ENCODE measurements around the gene NPHP4.

Gene NPHP4

DNA sequence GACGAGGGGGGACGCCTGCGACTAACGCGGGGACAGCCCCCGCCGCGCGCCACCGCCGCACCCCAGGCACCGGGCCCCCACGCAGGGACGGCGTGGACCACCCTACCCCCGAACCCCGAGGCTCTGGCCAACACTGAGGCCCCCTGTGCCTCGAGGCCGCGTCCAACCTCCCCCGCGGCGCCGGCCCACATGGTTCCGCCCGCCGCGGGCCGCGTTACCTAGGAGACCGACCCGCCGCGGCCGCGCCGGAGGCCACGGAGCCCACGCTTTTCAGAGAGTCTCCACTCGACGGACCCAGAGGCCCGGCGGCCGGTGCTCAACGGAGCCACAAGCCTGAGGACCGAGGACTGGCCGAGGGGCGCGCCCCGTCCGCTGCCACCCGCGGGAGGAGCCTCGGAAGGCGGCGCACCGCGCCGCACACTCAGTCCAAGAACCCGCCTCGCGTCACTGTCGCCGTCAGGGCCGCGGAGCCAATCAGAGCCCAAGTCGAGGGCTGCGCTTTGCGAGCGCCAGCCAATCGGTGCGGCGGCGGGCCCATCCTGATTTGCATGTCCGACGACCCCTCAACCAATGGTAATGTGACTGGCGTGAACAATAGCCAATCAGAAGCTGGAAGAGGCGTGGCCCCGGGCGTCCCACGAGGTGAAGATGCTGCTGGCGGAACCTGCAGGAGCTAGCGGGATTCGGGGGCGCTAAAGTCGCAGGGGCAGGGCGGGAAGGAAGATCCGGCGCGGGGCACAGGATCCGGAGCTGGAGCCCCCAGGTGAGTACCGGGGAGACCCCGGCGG is at the start of gene NPHP4:
Gene NPHP4 (minus strand): TSS at position 400 of the 788 bp plus-strand sequence. CDS start 6,136 bp downstream, outside the sequence.
- peak; percentile 97 to 99 (median 99) for DNase-seq (ENCODE audit: low read depth in 3 of 3)

DNA sequence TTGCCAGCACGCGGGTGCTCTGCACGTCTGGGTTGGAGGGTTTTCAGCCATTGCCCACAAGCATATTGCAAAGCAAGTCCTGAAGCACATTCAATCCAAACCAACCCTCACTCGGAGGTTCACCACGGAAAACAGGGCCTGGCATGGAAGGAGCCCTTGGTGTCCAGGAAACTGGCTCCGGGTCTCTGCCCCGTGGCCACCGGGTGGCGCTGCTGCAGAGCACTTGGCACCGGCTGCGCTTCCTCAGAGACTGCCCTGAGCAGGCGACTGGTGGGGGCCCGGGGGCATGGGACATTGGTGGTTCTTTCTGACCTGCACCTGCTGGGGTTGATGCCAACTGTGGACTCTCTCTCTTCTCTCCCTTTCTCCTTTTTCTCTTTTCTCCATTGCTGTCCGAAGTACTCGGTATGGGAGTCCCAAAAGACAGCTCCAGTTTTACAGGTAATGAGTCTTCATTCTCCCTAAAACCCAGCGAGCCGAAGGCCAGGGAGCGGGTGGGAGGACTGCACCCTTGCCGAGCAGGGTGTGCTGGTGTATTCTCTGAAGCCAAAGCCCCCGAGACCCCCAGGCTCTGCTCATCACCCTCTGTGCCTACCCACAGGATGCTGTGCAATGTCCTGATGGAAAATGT is 49.3 kb upstream of the NPHP4 start:
- DNase-seq (ENCODE audit: low read depth in 3 of 3): no peak

DNA sequence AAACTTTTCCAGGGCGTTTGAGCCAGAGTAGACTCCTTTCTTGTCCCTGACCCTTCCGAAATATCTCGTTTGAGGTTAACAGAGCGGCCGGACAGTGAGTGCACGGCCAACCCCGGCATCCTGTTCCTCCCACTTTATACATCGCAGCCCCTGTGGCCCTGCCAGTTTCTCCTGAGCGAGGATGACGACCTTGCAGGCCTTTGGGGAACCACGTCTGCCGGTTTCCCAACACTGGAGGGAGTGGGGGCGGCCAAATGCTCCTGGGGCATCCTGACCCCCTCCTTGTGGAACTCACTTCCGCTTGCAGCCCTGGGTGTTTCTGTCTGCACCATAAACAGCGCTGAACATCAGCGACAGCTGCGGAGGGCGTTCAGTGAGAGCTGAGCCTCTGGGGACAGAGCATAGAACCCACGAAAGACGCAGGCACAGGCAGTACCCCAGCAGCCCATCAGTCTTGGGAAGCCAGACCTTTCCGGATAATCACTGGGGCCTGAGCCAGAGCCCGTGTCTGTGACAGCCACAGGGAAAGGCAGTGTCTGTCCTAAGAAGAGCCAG is 48.7 kb upstream of the NPHP4 start:
- DNase-seq (ENCODE audit: low read depth in 3 of 3): no peak

DNA sequence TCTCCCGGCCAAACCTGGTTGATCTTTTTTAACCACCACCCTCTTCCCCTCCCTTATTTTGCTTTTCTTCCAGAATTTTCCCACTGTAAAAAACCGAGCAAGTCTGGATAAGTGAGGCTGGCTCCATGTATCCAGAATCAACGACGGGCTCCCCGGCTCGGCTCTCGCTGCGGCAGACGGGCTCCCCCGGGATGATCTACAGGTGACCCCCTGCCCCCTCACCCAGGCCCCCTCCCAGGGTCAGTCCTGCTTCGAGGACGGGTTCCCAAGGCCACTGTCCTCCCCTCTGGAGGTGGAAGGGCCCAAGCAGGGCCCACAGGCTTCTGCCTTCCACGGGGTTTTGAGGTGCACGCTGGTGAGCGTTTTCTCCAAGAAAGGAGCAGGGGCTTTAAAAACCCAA is 48.2 kb upstream of the NPHP4 start:
- no peak for DNase-seq (ENCODE audit: low read depth in 3 of 3)

DNA sequence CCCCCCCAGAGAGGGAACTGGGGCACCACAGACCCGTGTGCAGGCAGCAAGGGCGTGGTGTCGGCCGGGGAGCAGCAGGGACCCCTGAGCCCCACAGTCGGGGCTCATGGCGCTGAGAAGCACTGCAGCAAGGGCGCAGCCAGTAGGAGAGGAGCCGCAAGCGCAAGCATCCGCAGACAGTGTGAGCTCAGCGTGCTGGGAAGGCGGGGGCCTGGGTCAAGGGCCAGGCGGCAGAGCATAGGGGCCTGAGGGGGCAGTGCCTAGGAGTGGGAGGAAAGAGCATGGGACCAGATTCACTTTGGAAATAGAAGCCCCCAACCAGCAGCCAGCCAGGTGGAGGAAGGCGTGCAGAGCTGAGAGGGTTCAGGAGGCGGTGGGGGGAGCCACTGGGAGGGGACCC is 46.8 kb upstream of the NPHP4 start:
- DNase-seq (ENCODE audit: low read depth in 3 of 3): no peak

DNA sequence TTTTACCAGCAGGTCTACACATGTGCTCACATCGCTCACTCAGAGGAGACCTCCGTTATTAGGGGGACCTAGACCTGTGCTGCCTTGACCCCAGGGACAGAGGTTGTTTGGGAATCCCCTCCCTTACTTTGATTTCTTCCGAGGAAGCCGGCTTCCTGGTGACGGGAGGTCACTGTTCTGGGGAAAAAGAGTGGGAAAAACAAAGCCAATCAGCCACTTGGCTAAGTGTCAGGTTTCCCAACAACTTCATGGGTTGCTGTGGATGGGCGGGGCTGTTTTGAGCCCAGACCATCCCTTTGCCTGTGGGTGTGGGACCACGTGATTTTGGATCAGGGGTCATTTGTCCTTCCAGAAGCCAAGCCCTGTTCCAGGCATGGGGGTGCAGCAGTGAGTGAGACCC is 46.4 kb upstream of the NPHP4 start:
- no peak for DNase-seq (ENCODE audit: low read depth in 3 of 3)

DNA sequence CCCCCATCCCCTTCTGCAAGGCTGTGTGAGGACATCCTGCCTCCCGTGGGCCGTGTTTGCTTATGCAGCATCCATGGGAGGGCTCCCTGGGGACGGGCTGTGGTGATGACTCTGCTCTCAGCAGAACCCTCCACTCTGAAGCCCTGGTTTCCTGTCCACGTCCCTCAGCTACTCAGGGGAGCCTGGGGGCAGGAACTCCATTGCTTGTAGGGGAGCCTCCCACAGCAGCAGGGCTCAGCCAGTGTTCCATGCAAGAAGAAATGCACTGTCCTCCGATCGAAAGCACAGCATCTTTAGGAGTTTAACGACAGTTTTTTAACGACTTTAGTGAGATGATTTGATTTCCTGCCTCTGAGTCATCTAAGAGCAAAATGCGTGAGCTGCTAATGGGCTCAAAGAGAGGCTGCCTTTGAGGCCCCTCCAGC is 45.1 kb upstream of the NPHP4 start:
- no peak for DNase-seq (ENCODE audit: low read depth in 3 of 3)

DNA sequence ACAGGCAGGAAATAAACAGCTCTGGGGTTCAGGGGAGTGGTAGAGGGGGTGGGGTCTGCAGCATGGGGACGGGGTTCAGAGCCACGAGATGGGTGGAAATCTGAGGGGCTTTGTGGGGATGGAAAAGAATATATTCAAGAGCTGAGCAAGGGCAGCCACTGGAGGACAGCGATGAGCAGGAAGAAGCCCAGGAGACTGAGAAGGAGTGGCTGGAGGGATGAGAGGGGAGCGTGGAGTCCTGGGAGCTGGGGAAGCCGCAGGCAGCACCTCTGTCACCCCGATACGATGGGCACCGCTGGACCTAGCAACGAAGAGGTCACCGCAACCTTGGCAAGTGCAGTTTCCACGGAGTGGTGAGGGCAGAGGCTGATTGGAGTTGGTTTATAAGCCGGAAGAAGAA is 43.5 kb upstream of the NPHP4 start:
- no peak for DNase-seq (ENCODE audit: low read depth in 3 of 3)

DNA sequence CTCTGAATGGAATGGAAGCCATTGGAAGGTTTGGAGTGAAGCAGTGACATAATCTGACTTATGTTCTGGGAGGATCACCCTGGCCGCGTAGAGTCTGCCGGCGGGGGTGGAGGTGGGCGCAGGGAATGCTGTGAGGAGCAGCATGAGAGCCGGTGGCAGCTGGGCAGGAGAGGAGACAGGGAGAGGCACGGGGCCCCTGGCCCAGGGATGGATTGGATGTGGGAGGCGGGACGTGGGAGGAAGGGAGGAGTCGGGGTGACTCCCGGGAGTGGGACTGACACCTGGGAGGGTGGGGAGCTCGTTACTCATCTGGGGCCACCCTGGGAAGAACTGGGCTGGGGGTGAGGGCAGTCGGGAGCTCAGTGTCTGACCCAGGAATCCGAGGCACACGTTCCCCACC is 43.1 kb upstream of the NPHP4 start:
- DNase-seq (ENCODE audit: low read depth in 3 of 3): no peak

DNA sequence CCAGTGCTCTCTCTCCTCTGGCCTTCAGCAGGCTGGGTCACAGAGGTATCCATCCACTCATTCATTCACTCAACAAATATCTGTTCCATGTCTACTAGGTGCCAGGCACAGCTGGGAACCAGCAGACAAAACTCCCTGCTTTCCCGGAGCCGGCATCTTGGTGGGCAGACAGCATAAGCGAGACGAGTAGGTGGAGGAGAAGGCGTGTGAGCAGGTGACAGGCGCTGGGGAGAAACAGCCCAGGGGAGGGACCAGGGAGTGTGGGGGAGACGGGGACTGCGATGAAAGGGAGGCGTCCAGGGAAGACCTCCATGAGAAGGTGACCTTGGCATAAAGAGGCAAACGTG is 42.5 kb upstream of the NPHP4 start:
- DNase-seq (ENCODE audit: low read depth in 3 of 3): no peak

DNA sequence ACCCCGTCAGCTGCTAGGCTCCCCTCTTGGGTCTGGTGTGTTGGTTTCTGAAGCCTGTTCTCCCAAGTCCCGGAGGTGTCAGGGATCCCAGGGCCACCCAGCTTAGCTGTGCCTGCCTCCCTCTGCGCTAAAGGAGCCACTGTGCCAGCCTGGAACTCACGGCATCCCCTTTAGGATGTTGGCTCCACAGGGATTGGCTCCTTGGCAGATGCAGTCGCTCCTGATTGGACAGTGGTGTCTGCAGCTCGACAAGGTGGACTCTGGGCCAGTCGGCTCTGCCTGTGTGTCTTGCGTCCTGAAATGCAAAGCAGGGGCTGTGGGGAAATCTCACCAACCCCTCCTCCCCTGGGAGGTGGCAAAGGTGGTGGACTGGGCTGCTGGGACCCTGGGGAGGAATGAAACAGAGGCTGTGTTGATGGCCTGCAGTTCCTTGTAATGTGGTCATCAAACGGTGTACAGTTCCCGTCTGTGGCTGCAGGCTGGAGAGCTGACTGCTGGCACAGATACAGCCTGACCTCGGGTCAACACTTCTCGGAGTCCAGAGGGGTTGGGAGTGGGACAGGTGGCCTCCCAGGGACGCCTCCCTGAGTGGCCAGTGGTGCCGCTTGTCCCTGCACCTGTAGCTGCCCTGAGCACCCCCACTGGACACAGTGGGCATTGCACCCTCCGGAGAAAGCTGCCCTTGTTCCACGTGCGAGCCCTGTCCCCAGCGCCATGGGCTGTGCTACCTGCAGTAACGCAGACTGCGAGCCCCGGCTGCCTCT is 41.9 kb upstream of the NPHP4 start:
- DNase-seq (ENCODE audit: low read depth in 3 of 3): no peak

DNA sequence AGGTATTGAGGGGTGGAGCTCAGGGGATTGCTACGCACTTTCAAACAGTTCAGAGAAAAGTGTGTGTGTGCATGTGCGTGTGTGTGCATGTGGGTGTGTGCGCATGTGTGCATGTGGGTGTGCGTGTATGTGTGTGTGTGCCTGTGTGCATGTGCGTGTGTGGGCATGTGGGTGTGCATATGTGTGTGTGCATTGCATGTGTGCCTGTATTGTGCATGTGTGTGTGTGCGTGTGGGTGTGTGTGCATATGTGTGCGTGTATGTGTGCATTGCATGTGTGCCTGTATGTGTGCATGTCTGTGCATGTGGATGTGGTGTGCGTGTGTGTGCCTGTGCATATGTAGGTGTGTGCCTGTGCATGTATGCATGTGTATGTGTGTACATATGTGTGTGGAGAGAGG is 40.9 kb upstream of the NPHP4 start:
- DNase-seq (ENCODE audit: low read depth in 3 of 3): no peak

DNA sequence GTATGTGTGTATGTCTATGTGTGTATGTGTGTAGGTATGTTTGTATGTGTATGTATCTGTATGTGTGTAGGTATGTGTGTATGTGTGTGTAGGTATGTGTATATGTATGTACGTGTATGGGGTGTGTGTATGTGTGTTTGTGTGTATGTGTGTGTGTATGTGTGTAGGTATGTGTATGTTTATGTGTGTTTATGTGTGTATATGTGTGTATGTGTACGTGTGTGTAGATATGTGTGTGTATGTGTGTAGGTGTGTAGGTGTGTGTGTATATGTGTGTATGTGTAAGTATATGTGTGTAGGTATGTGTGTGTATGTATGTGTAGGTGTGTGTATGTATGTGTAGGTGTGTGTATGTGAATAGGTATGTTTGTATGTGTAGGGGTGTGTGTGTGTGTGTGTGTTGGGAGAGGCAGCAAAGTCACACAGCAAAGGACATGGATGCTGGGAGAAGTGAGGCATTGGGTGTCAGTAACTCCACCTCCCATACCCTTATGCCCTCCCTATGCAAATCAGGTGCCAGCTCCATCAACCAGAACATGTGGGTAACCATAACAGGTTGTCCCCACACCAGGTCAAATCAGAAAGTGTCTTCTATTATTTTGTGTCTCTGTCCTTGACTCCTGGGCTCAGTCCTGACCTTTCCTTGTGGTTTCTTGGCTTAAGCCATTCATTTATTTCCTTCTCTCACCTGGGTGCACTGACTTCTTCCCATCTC is 38.5 kb upstream of the NPHP4 start:
- DNase-seq (ENCODE audit: low read depth in 3 of 3): no peak

DNA sequence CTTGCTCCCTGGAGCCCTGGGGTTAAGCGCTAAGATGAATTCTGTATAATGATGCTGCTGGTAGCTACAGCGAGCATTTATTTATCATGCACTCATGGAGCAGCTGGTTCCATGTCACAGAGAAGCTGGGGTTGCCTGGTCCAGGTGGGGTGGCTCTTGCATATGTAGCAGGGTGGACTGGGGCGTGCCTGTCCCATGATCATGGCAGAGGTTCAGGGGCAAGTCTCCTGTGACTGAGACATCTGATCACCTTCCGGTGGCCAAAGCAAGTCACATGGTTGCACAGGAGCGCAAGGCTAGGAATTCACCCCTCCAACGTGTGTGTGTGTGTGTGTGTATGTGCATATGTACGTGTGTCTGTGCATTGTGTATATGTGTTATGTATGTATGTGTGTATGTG is 37.9 kb upstream of the NPHP4 start:
- no peak for DNase-seq (ENCODE audit: low read depth in 3 of 3)

DNA sequence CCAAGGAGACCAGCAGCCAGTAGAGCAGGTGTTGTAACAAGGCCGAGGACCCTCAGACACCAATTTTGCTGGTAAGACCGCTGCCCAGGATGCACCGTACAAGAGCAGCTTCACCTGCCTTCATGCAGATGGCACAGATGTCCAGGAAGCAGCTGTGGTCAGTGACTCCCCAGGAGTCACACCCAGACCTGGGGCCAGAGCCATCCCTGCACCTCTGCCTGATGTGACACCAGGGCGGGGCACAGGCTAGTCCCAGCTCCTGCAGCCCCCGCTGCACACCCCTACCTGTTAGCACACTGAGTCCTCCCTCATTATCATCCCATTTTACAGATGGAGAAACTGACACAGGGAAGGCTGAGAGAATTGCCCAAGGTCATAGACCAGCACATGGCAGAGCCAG is 37.1 kb upstream of the NPHP4 start:
- no peak for DNase-seq (ENCODE audit: low read depth in 3 of 3)

DNA sequence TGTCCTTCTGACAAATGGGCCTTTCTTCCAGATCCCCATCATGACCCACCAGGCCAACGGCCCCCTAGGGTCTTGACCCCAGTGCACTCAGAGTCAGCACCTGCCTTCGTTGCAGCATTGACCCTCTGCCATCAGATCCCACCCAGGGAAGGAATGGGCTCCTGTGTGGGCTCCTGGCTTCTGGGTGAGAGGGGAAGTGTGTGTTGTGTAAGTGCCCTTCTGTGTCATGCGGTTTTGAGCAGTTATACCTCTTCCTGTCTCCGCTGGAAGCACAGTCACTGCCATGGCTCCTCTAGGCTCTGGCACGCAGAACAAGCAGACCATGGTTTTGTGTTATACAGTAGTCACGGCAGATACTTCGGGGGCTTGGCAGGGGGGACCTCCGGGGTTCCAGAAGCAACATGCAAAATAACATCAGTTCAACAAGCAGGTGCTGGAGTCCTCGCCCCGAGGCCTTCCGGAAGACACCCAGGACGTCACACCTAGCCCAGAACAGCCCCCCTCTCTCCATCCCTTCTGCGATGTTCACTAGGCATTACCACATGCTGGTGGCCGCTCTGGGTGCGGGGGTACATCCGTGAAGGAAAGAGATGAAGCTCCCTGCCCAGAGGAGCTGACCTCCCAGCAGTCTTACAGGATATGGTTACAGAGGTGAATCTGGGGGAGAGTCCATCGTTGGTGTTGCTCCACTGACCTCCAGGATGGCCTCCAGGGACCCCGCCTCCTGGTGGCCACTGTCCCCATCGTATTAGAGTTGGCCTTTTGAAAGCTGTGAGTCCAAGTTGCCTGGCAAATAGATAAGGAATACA is 36.0 kb upstream of the NPHP4 start:
- DNase-seq (ENCODE audit: low read depth in 3 of 3): peak; percentile 28 to 43 (median 41)

DNA sequence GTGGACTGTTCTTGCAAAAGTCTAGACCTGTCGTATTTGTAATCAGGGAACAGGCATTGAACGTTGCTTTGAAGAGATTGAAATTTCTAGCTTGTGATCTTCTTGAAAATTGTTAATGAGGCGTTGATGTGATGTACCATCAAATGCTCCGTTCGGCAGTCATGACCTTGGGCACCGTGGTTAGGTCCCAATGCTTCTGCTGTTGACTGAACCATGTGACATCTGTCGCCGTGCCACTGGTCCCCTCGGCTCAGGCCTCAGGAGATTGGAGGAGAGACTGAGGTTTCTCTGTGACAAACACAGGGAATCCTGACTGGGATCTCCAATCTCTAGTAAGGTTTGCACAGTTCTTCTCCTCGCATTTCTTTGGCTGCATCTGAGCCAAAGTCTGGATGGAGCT is 35.4 kb upstream of the NPHP4 start:
- peak in 1 of 3 donors; percentile 25 for DNase-seq (ENCODE audit: low read depth in 3 of 3)

DNA sequence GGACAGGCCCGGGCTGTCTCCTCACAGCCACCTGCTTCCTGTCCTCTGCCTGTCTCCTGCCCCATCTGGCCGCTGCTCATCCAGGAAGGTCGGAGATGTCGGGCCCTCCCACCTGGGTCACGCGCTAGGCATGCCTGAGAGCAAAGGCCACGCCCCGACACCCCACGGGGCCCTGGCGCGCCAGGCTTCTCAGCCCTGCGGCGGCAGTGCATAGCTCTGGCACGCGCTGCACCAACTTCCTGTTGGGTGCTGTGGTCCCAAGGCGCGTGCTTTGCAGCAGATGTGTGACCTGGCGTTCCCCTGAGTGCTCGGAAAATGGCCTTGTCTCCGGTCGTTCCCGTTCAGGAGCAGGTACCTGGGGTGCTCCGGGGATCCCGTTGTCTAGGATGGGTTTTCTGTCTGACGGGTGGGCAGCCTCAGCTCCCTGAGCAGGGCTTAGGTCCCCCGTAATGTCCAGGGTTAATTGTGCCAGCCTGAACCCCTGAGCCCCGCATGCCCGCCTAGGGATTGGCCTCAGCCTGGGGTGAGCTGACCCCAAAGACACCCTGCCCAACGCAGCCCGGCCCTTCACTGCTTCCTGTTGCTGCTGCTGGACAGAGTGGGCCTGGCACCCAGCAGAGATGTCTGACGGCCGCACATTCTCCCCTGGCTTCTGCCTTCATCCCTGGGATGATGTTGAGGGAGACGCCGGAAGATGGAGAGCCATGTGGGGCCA is 34.0 kb upstream of the NPHP4 start:
- peak; percentile 87 to 92 (median 92) for DNase-seq (ENCODE audit: low read depth in 3 of 3)

DNA sequence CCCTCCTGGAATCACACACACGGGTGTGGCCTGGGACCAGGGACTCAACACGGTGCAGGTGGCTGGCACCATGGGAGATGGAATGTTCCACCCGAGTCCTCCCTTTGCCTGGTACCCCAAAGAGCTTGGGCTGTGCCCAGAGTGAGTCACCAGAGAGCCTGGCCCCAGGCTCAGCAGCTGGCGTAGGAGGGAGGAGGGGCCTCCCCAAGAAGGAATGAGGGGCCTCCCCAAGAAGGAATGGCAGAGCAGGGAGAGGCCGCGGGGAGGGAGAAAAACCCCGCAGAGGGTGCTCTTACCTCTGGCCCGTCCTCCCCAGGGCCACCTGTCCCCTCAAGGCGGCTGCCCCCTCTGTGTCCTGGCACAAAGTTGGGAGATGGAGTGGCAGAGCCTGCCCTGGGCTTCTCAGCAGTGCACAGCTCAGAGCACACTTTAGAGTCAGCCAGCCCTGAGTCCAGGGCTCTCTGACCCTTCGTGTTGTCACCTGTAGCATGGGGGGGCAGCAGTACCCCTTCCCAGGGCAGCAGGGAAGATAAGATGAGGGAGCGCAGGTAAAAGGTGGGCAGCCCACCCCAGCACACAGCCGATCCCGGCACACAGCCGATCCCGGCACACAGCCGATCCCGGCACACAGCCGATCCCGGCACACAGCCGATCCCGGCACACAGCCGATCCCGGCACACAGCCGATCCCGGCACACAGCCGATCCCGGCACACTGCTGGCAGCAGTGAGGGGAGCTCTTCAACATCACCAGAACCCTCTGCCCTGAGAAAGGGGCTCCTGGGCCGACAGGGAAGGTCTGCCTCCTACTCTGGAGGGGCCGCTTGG is 33.3 kb upstream of the NPHP4 start:
- no peak for DNase-seq (ENCODE audit: low read depth in 3 of 3)
